HG03097 (cell line): ENCODE measurements around the gene RAP2B.
"Not testable (repeated sequence)": the region's sequence is repeated elsewhere in the genome, so short reads cannot be mapped to it uniquely, and the experiment has no call there.

ENCODE experiments used
- ATAC-seq: cut with Tn5 transposase; IDR thresholded peaks from one replicate; pipeline ENCODE4 v1.9.1; 2021; ENCODE audit not compliant: unreplicated experiment, low FRiP score

RAP2B gene

DNA sequence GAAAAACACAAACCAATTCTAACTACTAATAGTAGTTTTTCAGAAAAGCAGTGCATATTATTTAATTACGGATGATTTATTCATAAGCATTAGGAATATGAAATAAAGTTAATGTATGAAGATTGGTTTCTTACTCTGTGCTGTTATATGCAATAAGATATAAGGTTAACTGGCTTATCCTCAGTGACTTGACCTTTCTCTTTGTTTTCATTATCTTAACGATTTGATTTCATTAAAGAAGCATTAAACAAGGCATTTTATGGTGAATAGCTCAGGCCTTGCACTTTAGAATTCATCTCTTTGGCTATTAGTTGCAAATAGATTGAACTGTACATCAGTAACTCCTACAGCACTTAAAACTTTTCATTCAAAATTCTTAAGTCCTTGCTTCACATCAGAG lies 28.9 kb downstream of the RAP2B start:
- ATAC-seq, result no peak

DNA sequence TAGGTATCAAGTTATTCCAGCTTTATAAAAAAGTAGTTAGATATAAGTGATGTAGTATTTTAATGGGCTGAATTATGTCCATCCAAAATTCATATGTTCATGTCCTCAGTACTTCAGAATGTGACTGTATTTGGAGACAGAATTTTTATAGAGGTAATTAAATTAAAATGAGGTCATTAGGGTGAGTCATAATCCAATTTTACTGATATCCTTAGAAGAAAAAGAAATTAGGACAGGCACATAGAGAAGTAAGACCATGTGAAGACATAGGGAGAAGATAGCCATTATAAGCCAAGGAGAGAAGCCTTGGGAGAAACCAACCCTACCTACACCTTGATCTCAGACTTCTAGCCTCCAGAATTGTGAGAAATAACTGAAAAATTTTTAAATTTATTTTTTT lies 30.3 kb downstream of the RAP2B start:
- ATAC-seq, result no peak

DNA sequence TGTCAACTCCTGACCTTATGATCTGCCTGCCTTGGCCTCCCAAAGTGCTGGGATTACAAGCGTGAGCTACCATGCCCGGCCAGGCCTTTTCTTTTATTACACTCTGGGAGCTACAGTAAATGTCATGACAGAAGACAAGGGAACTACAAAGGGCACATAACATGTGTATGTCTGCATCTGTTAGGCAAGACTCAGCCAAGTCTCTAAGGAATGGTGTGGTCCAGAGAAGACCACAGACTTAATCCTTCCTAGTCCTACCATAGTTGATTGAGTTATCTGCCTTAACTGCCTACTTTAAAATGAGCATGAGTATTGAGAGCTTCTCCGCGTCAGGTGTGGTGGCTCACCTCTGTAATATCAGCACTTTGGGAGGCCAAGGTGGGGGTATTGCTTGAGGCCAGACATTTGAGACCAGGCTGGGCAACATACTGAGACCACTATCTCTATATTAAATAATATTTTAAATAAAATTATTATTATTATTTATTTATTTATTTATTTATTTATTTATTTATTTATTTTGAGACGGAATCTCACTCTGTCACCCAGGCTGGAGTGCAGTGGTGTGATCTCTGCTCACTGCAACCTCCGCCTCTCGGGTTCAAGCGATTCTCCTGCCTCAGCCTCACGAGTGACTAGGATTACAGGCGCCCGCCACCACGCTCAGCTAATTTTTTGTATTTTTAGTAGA lies 31.9 kb downstream of the RAP2B start:
- not testable (repeated sequence) for ATAC-seq

DNA sequence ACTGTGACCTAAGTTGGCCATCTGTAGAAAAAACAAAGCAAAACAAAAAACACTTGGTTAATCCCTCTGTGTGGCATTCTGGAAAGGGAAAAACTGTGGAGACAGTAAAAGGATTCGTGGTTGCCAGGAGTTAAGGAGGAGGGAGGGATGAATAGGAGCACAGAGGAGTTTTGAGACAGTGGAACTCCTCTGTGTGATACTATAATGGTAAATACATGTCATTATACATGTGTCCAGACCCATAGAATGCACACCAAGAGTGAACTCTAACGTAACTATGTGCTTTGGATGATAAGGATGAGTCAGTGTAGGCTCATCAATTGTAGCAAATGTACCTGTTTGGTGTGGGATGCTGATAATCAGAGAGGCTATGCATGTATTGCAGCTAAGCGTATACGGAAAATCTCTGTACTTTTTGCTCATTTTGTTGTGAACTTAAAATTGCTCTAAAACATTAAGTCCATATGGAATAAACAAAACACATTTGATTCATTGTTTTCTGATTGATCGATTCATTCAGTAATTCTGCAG lies 33.4 kb downstream of the RAP2B start:
- no peak for ATAC-seq

DNA sequence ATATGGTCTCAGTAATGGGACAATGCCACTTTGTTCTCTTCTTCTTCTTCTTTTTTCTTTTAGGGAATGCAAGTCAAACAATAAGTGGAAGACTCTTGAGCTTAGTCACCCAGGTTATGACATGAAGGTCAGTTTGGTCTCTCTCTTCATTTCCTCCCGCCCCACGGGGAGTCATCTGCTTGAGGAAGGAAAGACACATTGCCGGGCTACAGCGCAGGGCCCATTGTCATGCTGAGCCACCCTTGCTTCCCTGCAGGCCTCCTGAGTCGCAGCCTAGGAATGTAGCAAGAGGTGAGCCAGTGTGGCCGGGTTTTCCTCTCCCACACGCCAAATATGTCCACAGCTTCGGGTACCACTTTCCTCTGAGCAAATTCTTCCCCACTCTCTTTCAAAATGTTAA lies 47.6 kb downstream of the RAP2B start:
- no peak for ATAC-seq

DNA sequence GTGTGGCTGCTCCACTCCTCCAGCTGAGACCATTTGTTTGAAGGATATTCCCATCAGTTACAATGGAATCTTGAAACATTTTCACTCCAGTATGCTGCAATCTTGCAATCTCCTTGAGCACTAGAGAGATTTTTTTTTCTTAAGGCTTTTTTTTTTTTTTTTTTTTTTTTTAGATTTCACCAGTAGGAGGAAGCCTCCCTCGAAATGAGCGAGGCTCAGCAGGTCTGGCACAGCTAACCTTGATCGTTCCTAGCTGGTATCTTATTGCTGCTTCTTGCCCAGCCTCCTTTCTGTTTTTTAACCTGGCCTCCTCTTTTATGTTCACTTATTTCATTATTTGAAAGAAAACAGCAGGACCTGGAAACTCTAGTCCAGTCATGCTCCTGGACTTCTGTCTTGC lies 48.1 kb downstream of the RAP2B start:
- no peak for ATAC-seq

DNA sequence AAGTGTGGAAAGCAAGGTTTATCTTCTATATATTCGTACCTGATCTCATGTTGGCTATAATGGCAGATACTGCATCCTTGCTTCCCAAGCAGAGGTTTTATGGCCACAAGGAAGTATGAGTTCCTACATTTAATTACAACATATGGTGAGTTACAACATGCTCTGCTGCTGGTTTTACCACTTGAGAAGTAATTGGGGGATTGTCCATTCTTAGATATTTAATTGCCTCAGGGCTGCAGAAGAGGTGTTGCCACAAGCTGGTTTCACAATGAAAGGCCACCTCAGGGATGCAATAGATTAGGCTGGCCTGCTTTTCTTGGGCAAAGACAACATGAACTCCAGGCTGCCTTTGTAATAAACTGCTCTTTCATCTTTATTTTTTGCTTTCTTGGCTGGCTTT lies 48.6 kb downstream of the RAP2B start:
- no peak for ATAC-seq

DNA sequence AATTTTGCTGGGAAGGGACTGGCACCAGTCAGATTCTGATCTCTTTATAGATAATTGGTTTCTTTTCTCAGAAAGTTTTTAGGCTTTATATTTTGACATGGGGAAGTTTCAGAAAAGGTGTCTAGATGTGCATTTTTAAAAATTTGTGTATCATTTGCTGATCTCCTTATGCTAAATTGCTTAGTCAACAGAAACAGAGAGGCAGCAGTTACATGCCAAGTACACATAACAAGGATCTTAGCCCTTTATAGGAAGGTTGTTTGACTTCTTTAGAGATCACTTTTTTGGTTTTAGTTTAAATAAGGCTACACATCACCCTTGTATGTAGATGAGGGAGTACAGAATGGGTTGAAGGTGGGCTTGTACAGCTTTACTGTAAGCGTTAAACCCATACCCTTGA lies 53.5 kb downstream of the RAP2B start:
- no peak for ATAC-seq

DNA sequence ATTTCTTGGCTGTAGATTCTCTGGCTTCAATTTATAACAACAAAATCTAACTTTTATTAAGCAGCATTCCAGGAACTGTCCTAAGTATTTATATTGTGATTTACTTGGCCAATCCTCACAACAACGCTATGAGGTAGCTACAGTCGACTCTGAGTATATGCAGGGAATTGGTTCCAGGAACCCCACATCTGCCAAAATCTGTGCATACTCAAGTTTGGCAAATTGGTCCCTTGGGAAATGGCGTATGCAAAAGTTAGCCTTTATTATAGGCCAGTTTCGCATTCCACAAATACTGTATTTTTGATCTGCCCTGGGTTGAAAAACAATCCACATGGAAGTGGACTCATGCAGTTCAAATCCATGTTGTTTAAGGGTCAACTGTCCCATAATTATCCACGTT lies 53.9 kb downstream of the RAP2B start:
- no peak for ATAC-seq

DNA sequence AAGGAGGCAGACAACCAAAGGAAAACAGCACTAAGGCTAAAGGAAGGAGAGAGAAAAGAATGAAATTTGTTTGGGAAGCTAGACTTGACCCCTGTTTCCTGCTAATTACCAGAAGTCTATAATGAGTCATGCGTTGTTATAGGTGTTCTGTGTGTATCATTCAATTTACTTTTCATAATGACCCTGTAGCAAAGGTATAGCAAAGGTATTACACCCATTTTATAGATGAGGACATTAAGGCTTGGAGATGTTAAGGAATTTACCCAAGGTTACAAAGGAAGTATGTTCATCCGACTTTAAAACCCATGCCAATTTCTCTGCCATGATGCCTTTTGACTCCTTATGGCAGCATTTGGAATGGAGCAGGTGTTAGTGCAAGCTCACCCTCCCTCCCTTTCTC lies 54.9 kb downstream of the RAP2B start:
- ATAC-seq, result no peak

DNA sequence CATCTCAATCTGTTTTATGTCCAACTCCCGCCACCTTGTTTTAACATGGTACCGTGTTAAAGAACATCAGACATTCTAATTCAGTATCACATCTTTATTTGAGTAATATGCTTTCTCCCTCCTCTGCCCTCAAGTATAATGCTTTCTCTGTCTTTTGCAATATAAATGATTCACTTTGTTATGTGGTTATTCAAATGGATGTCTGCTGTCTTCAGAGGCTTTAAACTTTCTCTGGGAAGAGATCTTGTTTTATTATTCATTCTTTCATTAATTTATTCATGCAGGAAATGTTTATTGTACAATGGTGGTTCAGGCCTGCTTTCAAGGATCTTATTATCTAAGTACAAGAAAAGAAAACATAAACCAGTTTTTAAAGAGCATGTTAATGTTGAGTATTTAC lies 57.1 kb downstream of the RAP2B start:
- ATAC-seq, result no peak
